Urothelium cell line (cell line): ENCODE data around the gene BEX5.
"Not testable (repeated sequence)": the region's sequence is repeated elsewhere in the genome, so short reads cannot be mapped to it uniquely, and the experiment has no call there.

Source experiments
- DNase-seq: peaks from one replicate; pipeline ENCODE4 v3.0.0; 2011; ENCODE audit warnings: low spot score, mixed read lengths
- FAIRE-seq: peaks from 2 replicates; lab custom pipeline; 2011; peaks lifted over from hg19 to GRCh38; lab: Jason Lieb, UNC

Gene BEX5

DNA sequence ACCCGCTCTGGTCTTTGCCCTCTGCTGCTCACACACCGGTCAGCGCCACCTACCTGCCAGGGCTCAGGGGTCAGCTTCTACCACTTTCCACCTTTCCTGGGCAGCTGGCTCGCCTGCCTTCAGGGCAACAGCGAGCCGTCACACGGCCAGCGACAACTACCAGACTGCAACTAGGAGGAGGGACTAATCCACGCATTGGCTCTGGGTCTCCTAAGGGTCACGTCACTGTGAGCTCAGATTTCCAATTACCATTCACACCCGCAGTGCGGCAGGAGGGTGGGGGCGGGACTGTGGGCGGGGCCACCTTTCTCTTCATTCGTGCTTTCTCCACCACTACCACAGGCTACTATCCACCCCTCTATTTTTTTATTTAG lies at the start of gene BEX5:
Gene BEX5 (minus strand): TSS at position 172 of the 374 bp plus-strand sequence. CDS start 1,712 bp downstream, outside the sequence.
- no peak for FAIRE-seq
- peak; percentile 80 for DNase-seq

DNA sequence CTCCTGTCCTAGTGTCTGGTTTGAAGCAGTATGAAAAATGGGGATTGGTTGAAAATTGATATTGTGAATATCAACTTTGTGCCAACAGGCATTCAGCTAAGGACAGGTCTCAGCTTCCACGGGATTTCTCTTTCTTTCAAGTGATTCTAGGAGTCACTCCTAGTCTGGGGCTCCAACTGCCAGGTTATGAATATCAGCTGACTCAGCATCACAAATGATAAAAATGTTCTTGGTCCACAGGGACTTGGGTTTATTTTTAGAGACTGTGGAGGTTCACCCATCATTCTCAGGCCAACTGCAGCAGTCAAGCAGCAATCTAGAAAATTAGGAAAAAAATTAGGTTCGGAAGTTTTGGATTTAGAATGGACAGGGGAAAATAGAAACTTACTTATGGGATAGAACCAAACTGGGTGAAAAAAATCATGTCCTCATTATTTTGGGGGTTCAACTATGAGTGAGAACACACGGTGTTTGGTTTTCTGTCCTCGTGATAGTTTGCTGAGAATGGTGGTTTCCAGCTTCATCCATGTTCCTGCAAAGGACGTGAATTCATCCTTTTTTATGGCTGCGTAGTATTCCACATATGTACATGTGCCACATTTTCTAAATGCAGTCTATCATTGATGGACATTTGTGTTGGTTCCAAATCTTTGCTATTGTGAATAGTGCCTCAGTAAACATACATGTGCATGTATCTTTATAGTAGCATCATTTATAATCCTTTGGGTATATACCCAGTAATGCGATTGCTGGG lies 30.4 kb upstream of the BEX5 start:
- no peak for FAIRE-seq
- DNase-seq: no peak

DNA sequence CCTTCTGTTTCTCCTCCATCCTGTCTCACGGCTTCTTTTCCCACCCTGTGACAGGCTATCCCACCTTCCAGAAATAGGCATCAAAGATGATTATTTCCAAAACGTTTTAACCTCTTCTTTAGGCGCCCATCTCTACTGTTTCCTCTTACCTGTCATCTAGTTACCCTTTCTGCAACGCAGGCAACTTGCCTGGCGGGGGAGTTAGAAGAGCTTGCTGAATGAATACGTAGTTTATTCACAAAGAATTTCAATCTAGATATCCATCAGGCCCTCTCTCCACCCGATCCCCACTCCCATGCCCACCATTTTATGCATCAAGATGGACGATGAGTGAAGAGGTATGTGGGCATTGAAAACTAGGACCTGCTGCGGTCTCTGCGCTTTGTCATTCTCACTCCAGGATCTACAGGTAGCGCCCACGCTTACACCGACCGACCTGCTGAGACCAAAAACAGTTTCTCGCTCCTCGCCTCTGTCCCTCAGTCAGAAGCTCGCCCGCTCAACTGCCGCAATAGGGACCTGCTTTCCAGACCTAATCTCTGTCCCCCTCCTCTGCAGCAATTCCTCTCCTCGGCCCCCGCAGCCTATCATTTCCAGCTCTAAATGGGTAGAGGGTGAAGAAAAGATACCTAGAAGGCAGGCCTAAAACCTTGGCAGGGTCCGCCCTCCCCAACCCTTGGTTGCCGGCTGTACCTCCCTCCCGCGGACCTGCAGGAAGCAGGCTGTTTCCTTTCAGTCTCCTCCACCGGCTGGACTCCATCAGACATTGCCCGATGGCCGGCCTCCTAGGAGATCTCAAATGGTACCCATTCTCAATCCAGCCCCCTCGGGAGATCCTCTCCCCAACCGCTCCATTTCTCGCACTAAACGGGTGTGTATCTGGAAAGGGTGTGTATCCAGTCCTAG lies 624 bp downstream of the BEX5 start:
- no peak for FAIRE-seq
- DNase-seq: peak; percentile 3

DNA sequence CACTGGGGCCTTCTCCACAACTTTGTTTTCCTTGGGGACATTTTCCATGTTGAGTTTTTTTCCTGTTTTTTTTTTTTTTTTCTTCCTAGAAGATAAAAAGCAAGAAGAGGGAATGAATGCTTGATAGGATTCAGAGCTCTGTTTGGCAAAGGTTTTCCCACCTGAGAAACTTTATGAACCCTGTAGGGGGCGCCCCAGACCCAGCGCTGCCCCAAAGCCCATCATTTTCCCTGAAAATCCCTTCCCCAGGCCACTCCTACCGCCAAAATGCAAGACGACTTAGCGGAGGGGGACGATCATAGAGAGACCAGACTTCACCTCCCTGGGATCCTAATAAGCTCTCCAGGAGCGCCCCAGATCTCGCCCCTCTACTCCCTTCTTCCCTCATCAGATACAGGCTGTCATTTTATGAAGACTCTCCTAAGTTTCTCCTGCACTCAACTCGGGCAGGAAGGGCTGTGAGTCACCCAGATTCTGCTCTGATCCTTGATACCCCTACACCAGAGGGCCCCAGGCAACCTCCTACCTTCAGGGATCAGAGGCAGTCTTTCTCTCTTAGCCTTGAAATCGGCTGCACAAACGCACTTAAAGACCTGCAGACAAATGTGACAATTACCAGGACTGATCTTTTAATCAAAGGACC lies 1.4 kb downstream of the BEX5 start:
- peak; percentile 5 for DNase-seq
- no peak for FAIRE-seq

DNA sequence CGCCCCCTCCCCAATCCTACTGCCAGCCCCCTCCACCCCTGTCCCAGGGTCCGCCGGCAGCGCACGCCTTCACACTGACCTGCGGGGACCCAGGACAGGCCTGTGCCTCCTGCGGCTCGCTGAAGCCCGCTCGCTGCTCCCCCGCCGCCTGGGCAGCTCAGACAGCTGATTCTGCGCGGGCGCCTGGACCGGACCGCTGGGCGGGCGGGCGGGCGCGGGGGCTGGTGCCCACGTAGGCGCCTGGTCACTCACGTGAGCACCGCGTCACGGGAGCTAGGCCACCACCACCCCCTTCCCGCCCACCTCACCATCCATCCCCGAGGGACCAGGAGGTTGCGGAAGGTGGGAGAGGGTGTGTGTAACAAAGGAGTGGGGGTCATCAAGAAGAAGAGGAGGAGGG lies 13.5 kb downstream of the BEX5 start, which contains the start of gene TCEAL6:
Gene TCEAL6 (minus strand): TSS at position 208 of the 400 bp plus-strand sequence.
- DNase-seq, FAIRE-seq: not testable (repeated sequence)

DNA sequence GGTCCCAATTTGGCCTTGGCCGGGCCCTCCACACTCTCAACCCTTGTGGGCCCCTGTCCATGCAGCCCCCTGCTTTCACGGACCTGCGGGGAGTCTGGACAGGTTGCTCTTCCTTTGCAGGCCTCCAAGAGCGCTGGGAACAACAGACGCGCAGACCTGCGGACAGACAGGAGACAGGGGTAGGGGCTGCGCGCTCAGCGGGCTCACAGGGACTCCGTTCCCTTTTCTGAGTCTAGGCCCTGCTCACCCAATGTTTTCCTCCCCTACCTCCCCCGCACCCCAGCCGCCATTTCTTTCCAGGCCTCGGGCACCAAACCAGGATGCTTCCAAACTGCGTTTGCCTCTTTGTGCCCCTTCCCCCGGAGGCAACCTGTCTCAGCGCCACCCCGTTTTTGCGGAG lies 14.1 kb downstream of the BEX5 start:
- not testable (repeated sequence) for DNase-seq, FAIRE-seq

DNA sequence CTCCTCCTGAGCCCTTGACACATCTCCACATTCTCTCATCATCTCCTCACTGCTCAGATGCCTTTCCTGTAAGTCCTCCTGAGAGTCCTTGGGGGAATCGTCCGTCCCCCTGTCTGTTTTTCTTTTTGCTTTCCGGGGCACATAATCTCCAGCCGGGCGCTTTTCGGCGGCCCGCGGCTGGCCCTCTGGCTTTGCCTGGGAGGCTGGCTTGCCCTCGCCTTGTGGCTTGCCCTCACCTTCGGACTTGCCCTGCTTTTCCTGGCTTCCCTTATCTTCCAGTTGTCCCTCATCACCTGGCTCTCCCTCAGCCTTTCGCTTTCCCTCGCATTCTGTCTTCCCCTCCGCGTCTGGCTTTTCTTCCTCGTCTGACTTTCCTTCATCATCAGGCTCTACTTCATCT lies 14.9 kb downstream of the BEX5 start:
- FAIRE-seq, DNase-seq: not testable (repeated sequence)

DNA sequence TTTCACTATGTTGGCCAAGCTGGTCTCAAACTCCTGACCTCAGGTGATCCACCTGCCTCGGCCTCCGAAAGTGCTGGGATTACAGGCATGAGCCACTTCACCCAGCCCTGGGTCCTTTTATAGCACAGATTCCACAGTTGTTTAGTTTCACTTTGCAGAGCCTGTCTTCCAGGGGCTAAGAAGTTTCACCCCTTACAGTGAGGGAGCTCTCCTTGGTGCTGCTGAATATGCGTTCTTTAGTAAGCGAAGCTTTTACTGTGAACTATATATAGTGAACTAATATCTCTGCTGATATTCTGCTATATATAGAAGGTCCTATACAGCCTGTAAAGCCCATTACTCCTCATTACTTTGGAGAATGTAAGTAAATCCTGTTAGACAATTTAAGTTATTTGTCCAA lies 17.7 kb downstream of the BEX5 start:
- no peak for DNase-seq
- FAIRE-seq: no peak

DNA sequence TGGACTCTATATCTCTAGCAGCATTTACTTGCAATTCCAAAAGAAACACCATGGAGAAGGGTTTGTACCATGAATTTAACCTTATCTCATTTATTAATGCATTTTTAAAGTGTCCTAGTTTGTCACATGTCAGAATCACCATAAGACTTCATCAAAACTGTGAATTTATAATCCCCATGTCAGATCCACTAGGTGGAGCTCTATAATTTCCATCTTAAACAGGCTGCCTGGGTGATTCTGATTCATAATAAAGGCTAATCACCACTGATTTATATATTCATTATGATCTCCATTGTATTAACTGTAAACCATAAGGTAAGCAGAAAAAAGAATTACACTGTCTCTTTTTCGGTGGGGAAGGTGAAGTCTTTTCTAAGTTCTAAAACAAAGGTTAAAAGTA lies 26.3 kb downstream of the BEX5 start:
- FAIRE-seq (no peak), DNase-seq (no peak)

DNA sequence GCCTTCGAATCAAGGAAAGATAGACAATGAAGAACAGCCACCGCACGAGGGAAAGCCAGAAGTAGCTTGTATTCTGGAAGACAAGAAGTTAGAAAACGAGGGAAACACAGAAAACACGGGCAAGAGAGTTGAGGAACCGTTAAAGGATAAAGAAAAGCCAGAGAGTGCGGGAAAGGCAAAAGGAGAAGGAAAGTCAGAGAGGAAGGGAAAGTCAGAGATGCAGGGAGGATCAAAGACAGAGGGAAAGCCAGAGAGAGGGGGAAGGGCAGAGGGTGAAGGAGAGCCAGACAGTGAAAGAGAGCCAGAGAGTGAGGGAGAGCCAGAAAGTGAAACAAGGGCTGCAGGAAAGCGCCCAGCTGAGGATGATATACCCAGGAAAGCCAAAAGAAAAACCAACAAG lies 28.9 kb downstream of the BEX5 start:
- DNase-seq (no peak), FAIRE-seq (no peak)

DNA sequence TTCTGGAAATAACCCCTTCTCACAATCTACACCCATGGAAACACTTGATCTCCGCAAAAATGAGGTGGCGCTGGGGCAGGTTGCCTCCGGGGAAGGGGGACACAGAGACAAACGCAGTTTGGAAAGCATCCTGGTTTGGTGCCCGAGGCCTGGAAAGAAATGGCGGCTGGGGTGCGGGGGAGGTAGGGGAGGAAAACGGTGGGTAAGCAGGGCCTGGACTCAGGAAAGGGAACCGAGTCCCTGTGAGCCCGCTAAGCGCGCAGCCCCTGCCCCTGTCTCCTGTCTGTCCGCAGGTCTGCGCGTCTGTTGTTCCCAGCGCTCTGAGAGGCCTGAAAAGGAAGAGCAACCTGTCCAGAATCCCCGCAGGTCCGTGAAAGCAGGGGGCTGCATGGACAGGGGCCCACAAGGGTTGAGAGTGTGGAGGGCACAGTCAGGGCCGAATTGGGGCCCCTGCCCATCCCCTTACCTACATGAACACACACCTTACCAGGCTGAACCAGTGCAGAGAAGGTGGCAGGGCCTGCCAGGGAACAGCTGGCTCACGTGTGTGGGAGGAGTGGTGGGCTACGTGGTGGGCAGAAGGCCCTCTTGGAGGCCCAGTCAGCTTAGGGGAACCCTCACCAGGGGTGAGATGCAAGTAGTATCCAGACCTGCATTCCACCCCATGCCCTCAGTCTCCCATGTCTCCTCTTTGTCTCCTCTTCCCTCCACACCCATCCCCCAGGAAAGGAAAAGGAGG lies 29.5 kb downstream of the BEX5 start:
- not testable (repeated sequence) for FAIRE-seq, DNase-seq

DNA sequence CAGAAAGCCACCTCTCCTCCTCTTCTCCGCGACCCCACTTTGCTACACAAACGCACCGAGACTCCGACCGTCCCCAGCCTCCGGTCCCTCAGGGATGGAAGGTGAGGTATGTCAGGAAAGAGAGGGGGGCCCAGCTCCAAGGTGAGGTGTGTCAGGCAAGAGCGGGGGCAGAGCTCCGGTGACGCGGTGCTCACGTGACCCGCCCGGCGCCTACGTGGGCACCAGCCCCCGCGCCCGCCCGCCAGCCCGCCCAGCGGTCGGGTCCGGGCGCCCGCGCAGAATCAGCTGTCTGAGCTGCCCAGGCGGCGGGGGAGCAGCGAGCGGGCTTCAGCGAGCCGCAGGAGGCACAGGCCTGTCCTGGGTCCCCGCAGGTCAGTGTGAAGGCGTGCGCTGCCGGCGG lies 30.3 kb downstream of the BEX5 start, which contains the start of gene TCEAL2:
Gene TCEAL2 (plus strand): TSS at position 244 of the 400 bp plus-strand sequence. CDS start 1,152 bp downstream, outside the sequence.
- not testable (repeated sequence) for FAIRE-seq
- peak; percentile 56 for DNase-seq

DNA sequence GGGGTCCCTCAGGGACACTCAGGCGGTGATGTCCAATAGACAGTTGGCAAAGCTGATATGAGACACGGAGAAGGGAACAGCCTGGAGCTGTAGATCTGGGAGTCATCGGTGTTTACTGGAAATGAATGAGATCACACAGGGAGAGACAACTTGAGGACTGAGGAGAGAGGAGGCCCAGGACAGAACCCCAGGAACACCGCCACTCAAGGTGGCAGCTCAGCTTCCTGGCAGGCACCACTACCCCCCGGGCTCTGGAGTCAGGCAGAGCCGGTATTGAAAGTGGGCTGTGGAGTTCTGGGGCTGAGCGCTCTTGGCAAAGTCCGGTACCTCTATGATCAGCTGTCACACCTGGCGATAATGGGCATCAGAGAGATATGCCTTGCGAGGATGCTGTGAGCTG lies 30.8 kb downstream of the BEX5 start:
- not testable (repeated sequence) for FAIRE-seq, DNase-seq

DNA sequence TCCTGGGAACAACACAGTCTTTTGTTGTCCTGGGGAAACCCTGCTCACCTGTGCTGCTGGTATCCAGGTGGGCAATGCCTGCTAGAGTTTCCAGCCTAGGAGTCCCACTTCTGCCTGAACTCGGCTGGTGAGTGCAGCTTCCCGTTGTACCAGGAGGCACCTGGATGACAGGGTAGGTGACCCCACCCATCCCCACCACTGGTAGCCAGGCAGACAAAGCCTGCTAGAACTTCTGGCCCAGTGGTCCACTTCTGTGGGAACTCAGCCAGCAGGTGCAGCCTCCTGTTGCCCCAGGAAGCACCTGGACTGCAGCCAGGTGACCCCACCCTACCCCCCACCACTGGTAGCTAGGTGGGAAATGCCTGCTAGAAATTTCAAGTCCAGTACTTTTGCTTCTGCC lies 40.0 kb downstream of the BEX5 start:
- DNase-seq: no peak
- no peak for FAIRE-seq

DNA sequence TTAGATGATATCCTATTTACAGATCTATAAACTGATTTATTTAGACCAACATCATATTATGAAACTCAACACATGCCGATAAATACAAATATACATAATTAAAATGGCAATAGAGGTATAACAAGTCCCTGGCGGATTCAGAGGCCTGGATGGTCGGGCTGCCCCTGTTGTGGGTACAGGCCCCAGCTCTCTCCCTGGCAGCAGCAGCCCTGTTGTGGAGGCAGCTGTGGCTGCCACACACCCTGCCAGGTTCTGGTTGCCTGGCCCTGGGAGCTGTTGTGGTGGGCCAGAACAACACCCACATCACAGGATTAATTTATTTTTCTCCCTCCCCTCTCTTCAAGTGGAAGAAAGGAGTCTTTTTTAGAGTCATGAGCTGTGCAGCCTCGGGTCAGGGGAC lies 42.4 kb downstream of the BEX5 start:
- DNase-seq (no peak), FAIRE-seq (no peak)
